A673 (cell line): Measurements from ENCODE around the gene SCAF1. TPM values are rescaled to one million over a fixed set of nuclear protein-coding genes. Genes with fewer than 3 reads are reported as not detected.
A peak's percentile ranks its signal among the peaks of the same experiment; 100 is the strongest.

ENCODE experiments used
- BruUV-seq: library from RNA; stranded (reverse); fragments of 400-500 nt; replicated peaks from 2 replicates; lab custom pipeline; 2021; lab: Mats Ljungman, UMichigan
- CTCF ChIA-PET: fragments of 300-600 bp; sonication (Branson Sonifier 250); formaldehyde crosslinking; loops from one replicate; lab custom pipeline; 2022; ENCODE audit warnings: antibody characterized with exemption; lab: Charles Lee
- POLR2A ChIA-PET: fragments of 300-600 bp; sonication (Branson Sonifier 250); formaldehyde crosslinking; loops from one replicate; lab custom pipeline; 2022; ENCODE audit warnings: antibody characterized with exemption; ENCODE audit not compliant: low non-redundant PET; lab: Charles Lee
- DNase-seq: peaks from one replicate; pipeline ENCODE4 v3.0.0-alpha.2; 2015; ENCODE audit warnings: low spot score
- H3K27ac ChIP-seq: fragments of 200-600 bp; sonication (generic); 2 replicates; pipeline ENCODE4 v1.5.1; 2016; ENCODE audit warnings: mixed run types, low read depth, mild to moderate bottlenecking, mixed read lengths, antibody characterized with exemption, low read length; ENCODE audit not compliant: poor library complexity, severe bottlenecking
- H3K27me3 ChIP-seq: fragments of 200-600 bp; sonication (generic); replicated peaks from 2 replicates; pipeline ENCODE4 v1.6.1; 2017; ENCODE audit warnings: mixed run types, low read depth, mild to moderate bottlenecking, mixed read lengths, antibody characterized with exemption, low read length; ENCODE audit not compliant: insufficient read depth, poor library complexity
- H3K36me3 ChIP-seq: fragments of 200-600 bp; sonication (generic); 2 replicates; pipeline ENCODE4 v1.6.1; 2016; ENCODE audit warnings: mixed run types, mild to moderate bottlenecking, mixed read lengths, antibody characterized with exemption, low read length; ENCODE audit not compliant: insufficient read depth, poor library complexity, severe bottlenecking
- H3K4me1 ChIP-seq: fragments of 200-600 bp; sonication (generic); 2 replicates; pipeline ENCODE4 v1.6.1; 2017; ENCODE audit warnings: mixed run types, mild to moderate bottlenecking, mixed read lengths, antibody characterized with exemption, low read length; ENCODE audit not compliant: insufficient read depth, poor library complexity, severe bottlenecking
- H3K4me3 ChIP-seq: fragments of 200-600 bp; sonication (generic); 2 replicates; pipeline ENCODE4 v1.5.1; 2016; ENCODE audit warnings: low read depth, mixed run types, mild to moderate bottlenecking, mixed read lengths, low read length; ENCODE audit not compliant: poor library complexity, severe bottlenecking
- H3K9me3 ChIP-seq: fragments of 200-600 bp; sonication (generic); 2 replicates; pipeline ENCODE4 v1.6.1; 2016; ENCODE audit warnings: mixed run types, low read depth, mild to moderate bottlenecking, mixed read lengths, antibody characterized with exemption, low read length; ENCODE audit not compliant: poor library complexity, severe bottlenecking
- EZH2 ChIP-seq: fragments of 200-600 bp; sonication (generic); IDR thresholded peaks from 2 replicates; pipeline ENCODE4 v1.6.1; 2017; ENCODE audit warnings: borderline replicate concordance, low read depth, mild to moderate bottlenecking, mixed read lengths, antibody characterized with exemption, low read length; ENCODE audit not compliant: poor library complexity, severe bottlenecking
- intact Hi-C: fragments of 100-400 bp; cut with micrococcal nuclease; formaldehyde crosslinking; loops from one replicate; pipeline ENCODE4 v1.10.0; 2022; ENCODE audit not compliant: unreplicated experiment
- total RNA-seq: library from RNA; stranded (reverse); gene quantifications from 2 replicates; pipeline ENCODE4 v1.2.3, GENCODE V29; 2021
- TF ChIP-seq, protein P1 (sequence below): fragments of 300-800, 200-600 bp; sonication (generic); conservative IDR thresholded peaks from 2 replicates; pipeline ENCODE4 v1.5.1; 2017; ENCODE audit warnings: low read depth, mild to moderate bottlenecking, antibody characterized with exemption, low read length, moderate library complexity, mixed read lengths

SCAF1 gene
- total RNA-seq, 1 experiment from 2014 or later = 98.2 TPM

DNA sequence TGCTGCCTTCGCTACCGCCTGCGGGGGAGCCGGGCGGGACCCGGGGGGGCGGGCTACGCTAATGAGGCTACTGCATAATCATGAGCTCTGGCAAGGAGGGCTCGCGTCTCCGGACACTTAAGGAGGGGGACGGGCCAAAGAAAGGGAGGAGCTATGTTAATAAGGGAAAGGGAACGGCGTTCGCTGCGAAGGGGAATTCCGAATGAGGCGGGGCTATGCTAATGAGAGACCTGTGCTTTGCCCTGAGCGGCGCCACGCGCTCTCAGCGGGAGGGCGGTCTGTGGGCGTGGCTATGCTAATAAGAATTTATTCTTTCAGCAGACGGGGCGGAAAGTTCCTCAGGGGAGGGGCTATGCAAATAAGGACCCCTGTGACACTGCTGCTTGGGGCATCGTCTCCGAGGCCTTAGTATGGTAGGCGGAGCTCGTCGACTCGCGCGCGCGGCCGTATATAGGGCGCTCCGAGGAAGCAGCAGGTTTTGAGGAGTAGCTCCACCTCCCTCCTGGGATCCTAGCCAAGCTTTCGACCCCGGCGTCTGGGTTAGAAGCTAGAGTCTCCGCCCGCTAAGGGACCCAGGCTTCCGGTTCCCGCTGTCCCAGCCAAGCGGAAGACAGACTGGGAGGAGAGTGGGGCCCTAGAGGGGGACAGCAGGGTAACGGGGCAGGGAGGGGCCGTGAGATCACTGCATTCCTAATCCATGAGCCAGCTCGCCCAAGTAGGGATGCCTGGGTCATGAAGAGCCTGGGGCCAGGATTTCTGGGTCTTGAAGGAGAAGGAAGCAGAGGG, 1.7 kb upstream of the SCAF1 start, which contains the start of gene RRAS:
Gene RRAS, minus strand, starts transcription at position 31 of the 786 bp plus-strand sequence. CDS start 45 bp downstream, outside the sequence.
- no peak for TF ChIP-seq EZH2
- TF ChIP-seq, protein P1, sequence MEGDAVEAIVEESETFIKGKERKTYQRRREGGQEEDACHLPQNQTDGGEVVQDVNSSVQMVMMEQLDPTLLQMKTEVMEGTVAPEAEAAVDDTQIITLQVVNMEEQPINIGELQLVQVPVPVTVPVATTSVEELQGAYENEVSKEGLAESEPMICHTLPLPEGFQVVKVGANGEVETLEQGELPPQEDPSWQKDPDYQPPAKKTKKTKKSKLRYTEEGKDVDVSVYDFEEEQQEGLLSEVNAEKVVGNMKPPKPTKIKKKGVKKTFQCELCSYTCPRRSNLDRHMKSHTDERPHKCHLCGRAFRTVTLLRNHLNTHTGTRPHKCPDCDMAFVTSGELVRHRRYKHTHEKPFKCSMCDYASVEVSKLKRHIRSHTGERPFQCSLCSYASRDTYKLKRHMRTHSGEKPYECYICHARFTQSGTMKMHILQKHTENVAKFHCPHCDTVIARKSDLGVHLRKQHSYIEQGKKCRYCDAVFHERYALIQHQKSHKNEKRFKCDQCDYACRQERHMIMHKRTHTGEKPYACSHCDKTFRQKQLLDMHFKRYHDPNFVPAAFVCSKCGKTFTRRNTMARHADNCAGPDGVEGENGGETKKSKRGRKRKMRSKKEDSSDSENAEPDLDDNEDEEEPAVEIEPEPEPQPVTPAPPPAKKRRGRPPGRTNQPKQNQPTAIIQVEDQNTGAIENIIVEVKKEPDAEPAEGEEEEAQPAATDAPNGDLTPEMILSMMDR = no peak
- intact Hi-C loops = loop anchor here (2.0 kb wide), 1 partner anchor 48 kb away; no protein-coding TSS in a partner anchor
- peaks cover 7% of the 10 kb centered on the region for H3K36me3 ChIP-seq
- H3K4me1 ChIP-seq = peaks cover 40% of the 10 kb centered on the region
- DNase-seq = peak; percentile 100
- POLR2A ChIA-PET = interaction anchor here (0.5 to 1.0 kb wide), 8 partner anchors 9 to 1099 kb away, joined by 3 to 11 read pairs (median 6); partner anchors contain the start of genes ATF5, NOSIP and NUP62
- H3K27ac ChIP-seq = peak within 1 kb of the TSS; percentile 98
- H3K27me3 ChIP-seq = no peaks in the 10 kb centered on the region
- no peaks in the 10 kb centered on the region for H3K9me3 ChIP-seq
- H3K4me3 ChIP-seq = peak within 1 kb of the TSS; percentile 59
- CTCF ChIA-PET = interaction anchor here (0.5 to 0.6 kb wide), 3 partner anchors 196 to 672 kb away, joined by 3 to 17 read pairs (median 9); no protein-coding TSS in a partner anchor
- no TSS peak for BruUV-seq

DNA sequence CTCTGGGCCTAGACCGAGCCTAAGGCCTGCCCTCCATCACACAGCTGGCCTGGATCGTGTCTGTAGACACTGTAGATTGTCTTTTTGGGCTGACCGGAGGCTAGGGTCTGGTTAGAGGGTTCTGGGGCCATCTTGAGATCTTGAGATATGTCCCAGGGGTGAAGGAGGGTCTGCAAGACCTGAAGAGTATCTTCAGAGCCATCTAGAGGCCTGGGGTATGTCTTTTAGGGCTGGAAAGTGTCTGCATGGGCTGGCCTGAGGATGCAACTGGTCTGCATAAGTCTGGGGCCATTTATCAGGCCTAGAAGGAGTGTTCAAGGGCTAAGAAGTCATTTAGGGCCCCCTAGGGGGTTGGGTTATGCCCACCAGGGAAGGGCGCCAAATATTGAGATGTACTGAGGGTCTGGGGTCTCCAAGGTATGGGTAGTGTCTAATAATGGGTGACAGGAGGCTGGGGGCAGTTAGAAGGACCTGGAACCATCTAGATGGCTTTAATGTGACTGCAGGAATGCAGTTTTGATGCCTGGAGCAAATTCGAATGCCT, 555 bp downstream of the SCAF1 start:
- intact Hi-C loops = no loop called here
- ChIA-PET CTCF (interaction anchor here (0.5 kb wide), 2 partner anchors 66 to 82 kb away, joined by 3 to 8 read pairs; no protein-coding TSS in a partner anchor), POLR2A (no interaction called here)
- H3K27ac ChIP-seq = peak overlapping the region; percentile 96
- H3K4me1 ChIP-seq = peaks cover 38% of the 10 kb centered on the region
- no peaks in the 10 kb centered on the region for H3K27me3 ChIP-seq
- H3K9me3 ChIP-seq = no peaks in the 10 kb centered on the region
- no TSS peak for BruUV-seq
- H3K4me3 ChIP-seq = peak overlapping the region; percentile 82
- H3K36me3 ChIP-seq = peaks cover 25% of the 10 kb centered on the region
- DNase-seq = peak; percentile 37
- TF ChIP-seq, protein P1 = no peak
- TF ChIP-seq EZH2 = no peak

DNA sequence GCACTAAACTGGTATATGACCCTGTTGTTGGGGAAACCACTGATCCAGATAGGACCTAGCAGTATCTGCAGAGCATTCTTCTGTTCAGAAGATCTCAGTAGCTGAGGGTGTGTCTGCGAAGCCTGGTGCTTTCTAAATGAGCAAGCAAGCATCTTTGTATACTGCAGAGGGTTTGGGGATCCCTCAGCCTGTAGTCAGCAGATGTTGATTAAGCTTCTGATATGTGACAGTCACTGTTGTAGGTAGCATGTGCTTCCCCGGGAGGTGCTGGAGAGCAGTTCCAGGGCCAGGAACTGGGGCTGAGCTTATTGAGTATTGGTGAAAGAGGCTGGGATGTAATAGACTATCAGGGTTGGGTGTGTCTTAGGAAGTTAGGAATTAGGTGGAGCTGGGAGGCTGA, 1.5 kb downstream of the SCAF1 start:
- BruUV-seq = no TSS peak
- ChIA-PET CTCF (interaction anchor here (1.2 kb wide), 1 partner anchor 29 kb away, joined by 3 read pairs; no protein-coding TSS in a partner anchor), POLR2A (no interaction called here)
- Histone ChIP-seq H3K27ac (peak overlapping the region; percentile 1), H3K4me1 (peaks cover 30% of the 10 kb centered on the region), H3K9me3 (no peaks in the 10 kb centered on the region), H3K4me3 (peak overlapping the region; percentile 82), H3K27me3 (no peaks in the 10 kb centered on the region), H3K36me3 (peaks cover 25% of the 10 kb centered on the region)
- DNase-seq = no peak
- no peak for TF ChIP-seq EZH2
- TF ChIP-seq, protein P1 = no peak
- intact Hi-C loops = no loop called here
